ENCODE data around the gene CKMT2.

- TF ChIP-seq NFYB (CRISPR knock-in tag; conservative IDR thresholded peaks at IDR 0.05; ENCODE audit: low read depth) = no peak
- no peak for TF ChIP-seq ARID4B (CRISPR knock-in tag; IDR thresholded peaks at IDR 0.05; ENCODE audit: borderline replicate concordance)
- TF ChIP-seq EMX1 (CRISPR knock-in tag; IDR thresholded peaks at IDR 0.05) = no peak
- TF ChIP-seq ELF4 (CRISPR knock-in tag; IDR thresholded peaks at IDR 0.05; ENCODE audit: low read depth) = no peak
Observed at GRCh38 chr5:81251922-81252321, 18.8 kb downstream of the CKMT2 start.

All from WTC11 (cell line).